ENCODE data around the gene UBA7. TPM values are rescaled to one million over a fixed set of nuclear protein-coding genes. Genes with fewer than 3 reads are reported as not detected.
"Not testable (repeated sequence)": the region's sequence is repeated elsewhere in the genome, so short reads cannot be mapped to it uniquely, and the experiment has no call there.

Gene UBA7
- polyA plus RNA-seq, 1 of the 3 experiments (the other 2 are of a cell fraction) = 22.6 TPM

DNA sequence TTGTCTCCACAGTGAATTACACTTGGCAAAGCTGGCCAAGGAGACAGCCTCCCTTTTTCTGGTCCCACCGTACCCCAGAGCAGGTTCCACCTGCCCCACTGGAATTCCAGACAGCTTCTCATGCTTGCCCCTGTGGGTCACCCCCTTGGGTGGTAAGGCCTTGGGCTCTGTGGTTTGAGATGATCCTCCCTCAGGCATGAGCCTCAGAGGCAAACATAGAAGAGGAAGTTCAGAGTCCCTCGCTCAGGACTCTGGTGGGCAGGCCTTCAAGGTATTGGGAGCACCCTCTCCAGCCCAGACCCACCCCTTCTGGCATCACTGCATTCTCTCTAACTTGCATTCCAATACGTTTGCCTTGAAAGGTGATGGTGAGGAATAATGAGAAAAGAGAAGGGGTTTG, 17.6 kb upstream of the UBA7 start:
- H3K4me2 ChIP-seq = no peak overlapping the region
- H3K27ac ChIP-seq (ENCODE audit: low read depth in 2 of 2, low read length in 1 of 2) = no peak overlapping the region
- H4K20me1 ChIP-seq (ENCODE audit: insufficient read depth) = no peaks in the 10 kb centered on the region
- TF ChIP-seq, protein P1, sequence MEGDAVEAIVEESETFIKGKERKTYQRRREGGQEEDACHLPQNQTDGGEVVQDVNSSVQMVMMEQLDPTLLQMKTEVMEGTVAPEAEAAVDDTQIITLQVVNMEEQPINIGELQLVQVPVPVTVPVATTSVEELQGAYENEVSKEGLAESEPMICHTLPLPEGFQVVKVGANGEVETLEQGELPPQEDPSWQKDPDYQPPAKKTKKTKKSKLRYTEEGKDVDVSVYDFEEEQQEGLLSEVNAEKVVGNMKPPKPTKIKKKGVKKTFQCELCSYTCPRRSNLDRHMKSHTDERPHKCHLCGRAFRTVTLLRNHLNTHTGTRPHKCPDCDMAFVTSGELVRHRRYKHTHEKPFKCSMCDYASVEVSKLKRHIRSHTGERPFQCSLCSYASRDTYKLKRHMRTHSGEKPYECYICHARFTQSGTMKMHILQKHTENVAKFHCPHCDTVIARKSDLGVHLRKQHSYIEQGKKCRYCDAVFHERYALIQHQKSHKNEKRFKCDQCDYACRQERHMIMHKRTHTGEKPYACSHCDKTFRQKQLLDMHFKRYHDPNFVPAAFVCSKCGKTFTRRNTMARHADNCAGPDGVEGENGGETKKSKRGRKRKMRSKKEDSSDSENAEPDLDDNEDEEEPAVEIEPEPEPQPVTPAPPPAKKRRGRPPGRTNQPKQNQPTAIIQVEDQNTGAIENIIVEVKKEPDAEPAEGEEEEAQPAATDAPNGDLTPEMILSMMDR (IDR thresholded peaks at IDR 0.05) = no peak
- TF ChIP-seq TAF1 (IDR thresholded peaks at IDR 0.05; ENCODE audit: borderline replicate concordance, low read depth, low read length) (no peak), FOSL2 (IDR thresholded peaks at IDR 0.05; ENCODE audit: borderline replicate concordance, low read depth) (no peak), GABPA (IDR thresholded peaks at IDR 0.05; ENCODE audit: low read depth) (no peak), EZH2phosphoT487 (IDR thresholded peaks at IDR 0.05; ENCODE audit: borderline replicate concordance, low read depth) (no peak)
- peaks cover 5 to 16% of the 10 kb centered on the region in 2 experiments for H3K36me3 ChIP-seq (replicated peaks in 1 of 2; ENCODE audit: control insufficient read depth in 1 of 2, insufficient read depth in 2 of 2, low read length in 1 of 2)
- ChIA-PET CTCF (interaction anchor here (1.4 to 14.6 kb wide), 2 partner anchors 12 to 24 kb away, joined by 3 to 386 read pairs; partner anchors contain the start of genes CDHR4, INKA1 and UBA7), POLR2A (interaction anchor here (1.2 kb wide), 1 partner anchor 26 kb away, joined by 3 read pairs; no protein-coding TSS in a partner anchor)
- no peaks in the 10 kb centered on the region for H3K4me1 ChIP-seq (ENCODE audit: control insufficient read depth in 1 of 2, insufficient read depth in 2 of 2, low read depth in 1 of 2, low read length in 1 of 2)
- H3K9me2 ChIP-seq = no peaks in the 10 kb centered on the region
- H3K4me3 ChIP-seq (ENCODE audit: low read depth in 2 of 2, low read length in 1 of 2) = no peak overlapping the region
- H3K9me3 ChIP-seq = no peaks in the 10 kb centered on the region
- no peak for DNase-seq
- H2AFZ ChIP-seq (ENCODE audit: low read depth) = no peak overlapping the region
- no peaks in the 10 kb centered on the region for H3K27me3 ChIP-seq (ENCODE audit: insufficient read depth)
- no peak overlapping the region for H3K9ac ChIP-seq
- H3F3A ChIP-seq (replicated peaks; ENCODE audit: insufficient read depth) = no peaks in the 10 kb centered on the region
- H3K79me2 ChIP-seq (ENCODE audit: insufficient read depth) = no peaks in the 10 kb centered on the region
- WGBS (ENCODE audit: low lambda C conversion rate) = 83% methylated on average over 3 of the region's 3 CpGs

DNA sequence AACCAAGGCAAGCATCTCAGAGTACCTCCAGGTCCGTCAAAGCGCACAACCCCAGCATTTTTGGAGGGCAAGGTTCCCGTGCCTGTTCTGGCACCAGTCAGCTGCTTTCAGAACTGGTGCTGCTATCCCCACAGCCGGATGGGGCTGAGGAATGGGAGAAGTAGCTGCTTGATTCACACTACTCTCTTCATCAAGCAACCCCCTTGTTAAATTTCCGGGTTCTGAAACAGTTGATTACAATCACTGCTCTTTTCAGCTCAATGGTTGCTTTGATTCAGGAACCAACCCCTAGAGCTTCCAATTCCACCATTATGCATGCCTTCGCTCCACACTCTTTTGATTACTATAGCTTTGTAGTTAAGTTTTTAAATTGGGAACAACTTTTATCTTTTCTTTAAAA, 12.3 kb upstream of the UBA7 start:
- H3K79me2 ChIP-seq (ENCODE audit: insufficient read depth) = no peaks in the 10 kb centered on the region
- TF ChIP-seq NFIC (IDR thresholded peaks at IDR 0.05; ENCODE audit: borderline replicate concordance) = no peak
- TF ChIP-seq TEAD4 (IDR thresholded peaks at IDR 0.05; ENCODE audit: borderline replicate concordance, insufficient read depth) = no peak
- TF ChIP-seq EZH2phosphoT487 (IDR thresholded peaks at IDR 0.05; ENCODE audit: borderline replicate concordance, low read depth) = no peak
- TF ChIP-seq TCF12 (IDR thresholded peaks at IDR 0.05) = no peak
- no peaks in the 10 kb centered on the region for H3F3A ChIP-seq (replicated peaks; ENCODE audit: insufficient read depth)
- no peak overlapping the region for H3K4me2 ChIP-seq
- H3K4me1 ChIP-seq (ENCODE audit: control insufficient read depth in 1 of 2, insufficient read depth in 2 of 2, low read depth in 1 of 2, low read length in 1 of 2) = no peaks in the 10 kb centered on the region
- H3K27me3 ChIP-seq (ENCODE audit: insufficient read depth) = no peaks in the 10 kb centered on the region
- no peak for DNase-seq
- peaks cover 0 to 14% of the 10 kb centered on the region in 2 experiments for H3K36me3 ChIP-seq (replicated peaks in 1 of 2; ENCODE audit: control insufficient read depth in 1 of 2, insufficient read depth in 2 of 2, low read length in 1 of 2)
- 96% methylated on average over 2 of the region's 6 CpGs for WGBS (ENCODE audit: low lambda C conversion rate)
- H3K27ac ChIP-seq (ENCODE audit: low read depth in 2 of 2, low read length in 1 of 2) = no peak overlapping the region
- no peaks in the 10 kb centered on the region for H4K20me1 ChIP-seq (ENCODE audit: insufficient read depth)
- POLR2A ChIA-PET = interaction anchor here (1.0 kb wide), 1 partner anchor 21 kb away, joined by 3 read pairs; no protein-coding TSS in a partner anchor
- no peak overlapping the region for H3K9ac ChIP-seq
- no peaks in the 10 kb centered on the region for H3K9me3 ChIP-seq
- no peaks in the 10 kb centered on the region for H3K9me2 ChIP-seq
- H3K4me3 ChIP-seq (ENCODE audit: low read depth in 2 of 2, low read length in 1 of 2) = no peak overlapping the region
- CTCF ChIA-PET = interaction anchor here (1.3 to 6.0 kb wide), 4 partner anchors 9 to 23 kb away, joined by 3 to 45 read pairs (median 10); partner anchors contain the start of gene INKA1
- H2AFZ ChIP-seq (ENCODE audit: low read depth) = no peak overlapping the region

DNA sequence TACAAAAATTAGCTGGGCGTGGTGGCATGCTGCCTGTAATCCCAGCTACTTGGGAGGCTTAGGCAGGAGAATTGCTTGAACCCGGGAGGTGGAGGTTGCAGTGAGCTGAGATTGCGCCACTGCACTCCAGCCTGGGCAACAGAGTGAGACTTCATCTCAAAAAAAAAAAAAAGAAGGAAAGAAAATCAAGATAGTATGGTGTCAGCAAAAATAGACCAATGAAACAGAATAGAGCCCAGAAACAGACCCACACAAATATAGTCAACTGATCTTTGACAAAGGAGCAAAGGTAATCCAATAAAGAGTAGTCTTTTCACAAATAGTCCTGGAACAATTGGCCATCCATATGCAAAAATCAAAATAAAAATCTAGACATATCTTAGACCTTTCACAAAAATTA, 9.4 kb upstream of the UBA7 start:
- WGBS (ENCODE audit: low lambda C conversion rate) = 100% methylated on average over 3 of the region's 3 CpGs
- H3K9me3 ChIP-seq; H4K20me1 ChIP-seq (ENCODE audit: insufficient read depth); H3K36me3 ChIP-seq (replicated peaks in 1 of 2; ENCODE audit: control insufficient read depth in 1 of 2, insufficient read depth in 2 of 2, low read length in 1 of 2); H3K27me3 ChIP-seq (ENCODE audit: insufficient read depth); H3K4me3 ChIP-seq (ENCODE audit: low read depth in 2 of 2, low read length in 1 of 2); H2AFZ ChIP-seq (ENCODE audit: low read depth); H3K9ac ChIP-seq; H3K4me1 ChIP-seq (ENCODE audit: control insufficient read depth in 1 of 2, insufficient read depth in 2 of 2, low read depth in 1 of 2, low read length in 1 of 2); DNase-seq; H3K4me2 ChIP-seq; POLR2A ChIA-PET; H3K9me2 ChIP-seq; H3K79me2 ChIP-seq (ENCODE audit: insufficient read depth); H3F3A ChIP-seq (replicated peaks; ENCODE audit: insufficient read depth); H3K27ac ChIP-seq (ENCODE audit: low read depth in 2 of 2, low read length in 1 of 2): not testable (repeated sequence)
- CTCF ChIA-PET = interaction anchor here (2.2 kb wide), 1 partner anchor 16 kb away, joined by 4 read pairs; no protein-coding TSS in a partner anchor

Data from SK-N-SH (cell line).